HepG2 (cell line): ENCODE results near the gene TEC. TPM values are rescaled to one million over a fixed set of nuclear protein-coding genes. Genes with fewer than 3 reads are reported as not detected.

Experiments
- ATAC-seq: fragments of 200-7000 bp; cut with Tn5 transposase; 3 replicates; pipeline ENCODE4 v1.9.1; 2020; ENCODE audit warnings: mild to moderate bottlenecking, moderate library complexity
- BruUV-seq: library from RNA; stranded (reverse); fragments of 400-500 nt; replicated peaks from 2 replicates; lab custom pipeline; 2021; lab: Mats Ljungman, UMichigan
- CTCF ChIA-PET: fragments of 300-600 bp; formaldehyde crosslinking; extraction: SDS; loops from one replicate; lab custom pipeline; 2021; ENCODE audit warnings: low total read pairs, inconsistent platforms, low intra/inter-chr PET ratio; lab: Yijun Ruan, JAX
- POLR2A ChIA-PET: fragments of 350-600 bp; sonication (Branson Sonifier 250); formaldehyde crosslinking; loops from one replicate; lab custom pipeline; 2020; ENCODE audit warnings: antibody characterized with exemption, inconsistent platforms; lab: Yijun Ruan, JAX
- DNase-seq: peaks from one replicate; pipeline ENCODE4 v3.0.0-alpha.2; 2015; ENCODE audit warnings: low spot score
- FAIRE-seq: peaks from 3 replicates; lab custom pipeline; 2011; peaks lifted over from hg19 to GRCh38; lab: Jason Lieb, UNC
- H2AFZ ChIP-seq: one replicate; pipeline ENCODE4 v1.6.1; 2011; ENCODE audit warnings: low read length, inconsistent platforms
- H3K27ac ChIP-seq: fragments of 300-600 bp; 3 replicates; pipeline ENCODE4 v1.8.0; 2011; ENCODE audit warnings: mixed run types, mild to moderate bottlenecking, mixed read lengths, low read length, inconsistent platforms; ENCODE audit not compliant: insufficient read depth; ENCODE audit errors: extremely low read length
- H3K27me3 ChIP-seq, 2 experiments: fragments of 200-600 bp in 1 of 2; 2 replicates in 1 of 2; 3 replicates in 1 of 2; pipeline versions ENCODE4 v1.6.0 to v1.8.0; 2011; ENCODE audit warnings: low read length in 2 of 2, mild to moderate bottlenecking in 2 of 2, moderate library complexity in 2 of 2, inconsistent platforms in 1 of 2; ENCODE audit not compliant: insufficient read depth in 2 of 2, control insufficient read depth in 1 of 2
- H3K36me3 ChIP-seq, 2 experiments: fragments of 200-600 bp in 1 of 2; replicated peaks in 1 of 2; 2 replicates in 1 of 2; 3 replicates in 1 of 2; pipeline versions ENCODE4 v1.5.1 to v1.8.0; 2011; ENCODE audit warnings: low read length in 2 of 2, inconsistent platforms in 1 of 2; ENCODE audit not compliant: insufficient read depth in 2 of 2, control insufficient read depth in 1 of 2
- H3K4me1 ChIP-seq: 2 replicates; pipeline ENCODE4 v1.5.1; 2012; ENCODE audit warnings: low read length, inconsistent platforms; ENCODE audit not compliant: insufficient read depth
- H3K4me2 ChIP-seq: 2 replicates; pipeline ENCODE4 v1.6.0; 2011; ENCODE audit warnings: low read depth, low read length, inconsistent platforms
- H3K4me3 ChIP-seq, 3 experiments: fragments of 200-600 bp in 1 of 3; sonication (generic), shearing (Covaris generic) in 1 of 3; replicated peaks in 1 of 3; 2 replicates each; pipeline ENCODE4 v1.5.1; 2011 to 2016; ENCODE audit warnings: low read length in 3 of 3, inconsistent platforms in 2 of 3, low read depth in 2 of 3, mild to moderate bottlenecking in 2 of 3, control low read depth in 1 of 3, mixed read lengths in 1 of 3; ENCODE audit not compliant: insufficient read depth in 1 of 3
- H3K79me2 ChIP-seq: one replicate; pipeline ENCODE4 v1.6.1; 2011; ENCODE audit warnings: low read length, inconsistent platforms; ENCODE audit not compliant: insufficient read depth
- H3K9ac ChIP-seq: 2 replicates; pipeline ENCODE4 v1.6.0; 2011; ENCODE audit warnings: mild to moderate bottlenecking, low read depth, low read length, inconsistent platforms; ENCODE audit not compliant: insufficient read depth
- H3K9me3 ChIP-seq: 2 replicates; pipeline ENCODE4 v1.5.1; 2012; ENCODE audit warnings: mild to moderate bottlenecking, low read length
- H4K20me1 ChIP-seq: 2 replicates; pipeline ENCODE4 v1.6.0; 2011; ENCODE audit warnings: inconsistent platforms, mild to moderate bottlenecking, low read length, moderate library complexity; ENCODE audit not compliant: insufficient read depth
- AHR ChIP-seq: IDR thresholded peaks from 2 replicates; pipeline ENCODE4 v1.6.1; 2018; ENCODE audit warnings: missing genetic modification reagents, missing compliant biosample characterization
- ATAD3A ChIP-seq: sonication (generic); formaldehyde crosslinking; IDR thresholded peaks from 2 replicates; pipeline ENCODE4 v1.4.0; 2020; ENCODE audit warnings: missing genetic modification reagents
- CSRNP2 ChIP-seq: sonication (generic); formaldehyde crosslinking; conservative IDR thresholded peaks from 2 replicates; pipeline ENCODE4 v1.8.0; 2022; ENCODE audit warnings: low read depth, missing genetic modification reagents
- HDAC6 ChIP-seq: fragments of 200-600 bp; sonication (generic); IDR thresholded peaks from 2 replicates; pipeline ENCODE4 v1.7.0; 2017; ENCODE audit warnings: mild to moderate bottlenecking, antibody characterized with exemption, low read length, low read depth
- JUNB ChIP-seq: sonication (generic); formaldehyde crosslinking; IDR thresholded peaks from 2 replicates; pipeline ENCODE4 v1.8.0; 2022; ENCODE audit warnings: missing genetic modification reagents, mild to moderate bottlenecking, borderline replicate concordance
- MAFF ChIP-seq: IDR thresholded peaks from 2 replicates; pipeline ENCODE4 v1.6.1; 2011; ENCODE audit warnings: low read depth, low read length, improper control_type of control experiment
- MAFK ChIP-seq, 2 experiments: IDR thresholded peaks in 1 of 2; conservative IDR thresholded peaks in 1 of 2; 2 replicates each; pipeline ENCODE4 v1.6.1; 2011; ENCODE audit warnings: improper control_type of control experiment in 2 of 2, low read length in 2 of 2
- NFE2L2 ChIP-seq: fragments of 150-350 bp; IDR thresholded peaks from 2 replicates; pipeline ENCODE4 v1.6.1; 2014; ENCODE audit warnings: low read length
- NR1H2 ChIP-seq: sonication (generic); formaldehyde crosslinking; IDR thresholded peaks from 2 replicates; pipeline ENCODE4 v1.8.1; 2022; ENCODE audit warnings: low read depth, missing genetic modification reagents, borderline replicate concordance
- SIX1 ChIP-seq: sonication (generic); formaldehyde crosslinking; IDR thresholded peaks from 2 replicates; pipeline ENCODE4 v1.4.0; 2020; ENCODE audit warnings: missing genetic modification reagents, borderline replicate concordance
- SP1 ChIP-seq, 2 experiments: fragments of 450-650 bp in 1 of 2; sonication (generic) in 1 of 2; formaldehyde crosslinking in 1 of 2; IDR thresholded peaks; 2 replicates each; pipeline versions ENCODE4 v1.4.0 to v1.6.1; 2016 to 2020; ENCODE audit warnings: missing genetic modification reagents in 1 of 2
- SRSF4 ChIP-seq: fragments of 200-400 bp; formaldehyde crosslinking; IDR thresholded peaks from one replicate; pipeline ENCODE4 v1.6.1; 2018; ENCODE audit warnings: mild to moderate bottlenecking, low read depth, low read length, moderate library complexity; ENCODE audit not compliant: poor library complexity, severe bottlenecking
- TEF ChIP-seq: sonication (generic); formaldehyde crosslinking; IDR thresholded peaks from 2 replicates; pipeline ENCODE4 v1.5.0; 2020; ENCODE audit warnings: missing genetic modification reagents
- ZNF501 ChIP-seq: sonication (generic); formaldehyde crosslinking; IDR thresholded peaks from 2 replicates; pipeline ENCODE4 v1.5.1; 2020; ENCODE audit warnings: mild to moderate bottlenecking, moderate library complexity, missing genetic modification reagents
- ZNF530 ChIP-seq: sonication (generic); formaldehyde crosslinking; IDR thresholded peaks from 2 replicates; pipeline ENCODE4 v1.5.0; 2020; ENCODE audit warnings: low read depth, mild to moderate bottlenecking, missing genetic modification reagents
- ZSCAN12 ChIP-seq: sonication (generic); formaldehyde crosslinking; IDR thresholded peaks from 2 replicates; pipeline ENCODE4 v1.9.0; 2021; ENCODE audit warnings: mild to moderate bottlenecking, missing genetic modification reagents
- WGBS: methylation state at CpG from one replicate; pipeline ENCODE4 v1.1.6; 2017; ENCODE audit warnings: low lambda C conversion rate; 5-methylcytosine and 5-hydroxymethylcytosine counted together
- in situ Hi-C: cut with HindIII; loops from 2 replicates; pipeline ENCODE4 v1.10.0; 2017; ENCODE audit warnings: low pct_unique_long_range_greater_than_20kb; ENCODE audit not compliant: extremely low pct_ligation_motif_present
- intact Hi-C: fragments of 100-400 bp; cut with micrococcal nuclease; formaldehyde crosslinking; loops from one replicate; pipeline ENCODE4 v1.10.0; 2022; ENCODE audit not compliant: unreplicated experiment
- polyA plus RNA-seq, 8 experiments: library from polyadenylated mRNA; depleted of rRNA in 3 of 8; stranded (reverse) in 7 of 8; unstranded in 1 of 8; fragments of >200 nt; fragmentation: Illumina TruSeq in 4 of 8; extraction: Trizol in 4 of 8; gene quantifications; 2 replicates each; pipeline versions ENCODE4 v1.2.1 to v1.2.3, GENCODE V29; 2011 to 2016; ENCODE audit warnings: low read depth in 4 of 8, missing spikeins in 1 of 8, mixed read lengths in 1 of 8; ENCODE audit not compliant: insufficient read depth in 1 of 8
- total RNA-seq, 5 experiments: library from RNA; depleted of rRNA; stranded (reverse); fragments of >200 nt; fragmentation: Illumina TruSeq; extraction: Trizol; gene quantifications; 2 replicates each; pipeline ENCODE4 v1.2.3, GENCODE V29; 2016; ENCODE audit warnings: low read depth in 1 of 5

The TEC gene
- total and polyA plus RNA-seq, 2 of the 13 experiments (the other 11 are each of a cell fraction or from before 2014, with no cell fraction given): 0.05 to 0.20 TPM

DNA sequence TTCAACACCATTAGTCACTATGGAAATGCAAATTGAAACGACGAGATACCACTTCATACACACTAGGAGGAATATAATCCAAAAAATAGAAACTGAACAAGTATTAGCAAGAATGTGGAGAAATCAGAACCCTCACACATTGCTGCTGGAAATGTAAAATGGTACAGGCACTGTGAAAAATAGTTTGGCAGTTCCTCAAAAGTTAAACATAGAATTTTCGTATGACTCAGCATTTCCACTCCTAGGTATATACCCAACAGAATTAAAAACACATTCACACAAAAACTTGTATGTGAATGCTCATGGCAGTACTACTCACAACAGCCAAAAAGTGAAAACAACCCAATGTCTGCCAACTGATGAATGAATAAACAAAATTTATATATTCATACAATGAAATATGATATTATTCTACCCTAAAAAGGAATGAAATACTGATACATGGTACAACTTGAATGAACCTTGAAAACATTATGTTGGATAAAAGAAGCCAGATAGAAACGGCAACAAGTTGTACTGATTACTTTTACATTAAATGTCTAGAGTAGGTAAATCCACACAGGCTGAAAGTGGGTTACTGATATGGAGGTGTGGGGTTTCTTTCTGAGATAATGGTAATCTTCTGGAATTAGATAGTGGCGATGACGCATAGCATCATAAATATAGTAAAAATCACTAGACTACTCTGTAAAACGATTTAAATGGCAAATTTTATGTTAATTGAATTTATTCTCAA, 22.3 kb downstream of the TEC start:
- no peak for DNase-seq
- H3K9ac ChIP-seq: no peak overlapping the region
- intact Hi-C loops: no loop called here
- H3K27ac ChIP-seq: no peak overlapping the region
- no TSS peak for BruUV-seq
- no peak for ATAC-seq
- TF ChIP-seq SIX1 (CRISPR knock-in tag) (no peak), ZNF530 (CRISPR knock-in tag) (no peak), ZNF501 (CRISPR knock-in tag) (no peak), HDAC6 (no peak), MAFK (conservative IDR thresholded peaks at IDR 0.05 in 1 of 2, IDR thresholded peaks at IDR 0.05 in 1 of 2; ENCODE audit: low read length in 2 of 2) (peak; percentile 75 to 90), SP1 (IDR thresholded peaks at IDR 0.05) (no peak), SP1 (CRISPR knock-in tag; IDR thresholded peaks at IDR 0.05) (no peak), SRSF4 (no peak), TEF (no peak), JUNB (no peak), NFE2L2 (peak; percentile 74), ATAD3A (no peak), AHR (CRISPR knock-in tag) (no peak), CSRNP2 (CRISPR knock-in tag) (no peak), ZSCAN12 (CRISPR knock-in tag) (no peak), MAFF (peak; percentile 78), NR1H2 (CRISPR knock-in tag) (no peak)
- H3K79me2 ChIP-seq: no peaks in the 10 kb centered on the region
- H3K4me3 ChIP-seq: no peak overlapping the region
- no peaks in the 10 kb centered on the region; a peak in 1 of 5 replicates for H3K27me3 ChIP-seq
- H3K36me3 ChIP-seq: no peaks in the 10 kb centered on the region
- FAIRE-seq: no peak
- no peak overlapping the region for H2AFZ ChIP-seq
- 56% methylated on average over 7 of the region's 7 CpGs for WGBS
- ChIA-PET POLR2A (no interaction called here), CTCF (no interaction called here)
- H3K9me3 ChIP-seq: no peaks in the 10 kb centered on the region
- in situ Hi-C loops: no loop called here
- no peak overlapping the region for H3K4me2 ChIP-seq
- no peaks in the 10 kb centered on the region for H4K20me1 ChIP-seq
- H3K4me1 ChIP-seq: no peaks in the 10 kb centered on the region
